Breast epithelium (tissue), 4 donors: ENCODE measurements around the gene KLC3. TPM values are rescaled to one million over a fixed set of nuclear protein-coding genes. Genes with fewer than 3 reads are reported as not detected.

ENCODE experiments used
- DNase-seq, 2 donors: peaks; one replicate each; pipeline ENCODE4 v3.0.0-alpha.2; 2019; ENCODE audit warnings: low spot score in 2 of 2
- H3K27ac ChIP-seq, 2 donors: fragments of 200-600 bp; sonication (generic) in 1 of 2; one replicate each; pipeline ENCODE4 v1.5.1; 2016 to 2019; ENCODE audit warnings: mild to moderate bottlenecking in 1 of 2
- H3K27me3 ChIP-seq, 2 donors: fragments of 200-600 bp; sonication (generic) in 1 of 2; one replicate each; pipeline versions ENCODE4 v1.5.1 to v1.6.0; 2017 to 2019; ENCODE audit warnings: control low read depth in 1 of 2, mild to moderate bottlenecking in 1 of 2
- H3K36me3 ChIP-seq: fragments of 200-600 bp; one replicate; pipeline ENCODE4 v1.5.1; 2019
- H3K4me1 ChIP-seq, 2 donors: fragments of 200-600 bp; sonication (generic); one replicate each; pipeline ENCODE4 v1.5.1; 2016 to 2019; ENCODE audit warnings: control low read depth in 1 of 2
- H3K4me3 ChIP-seq, 3 donors: fragments of 200-600 bp; sonication (generic); 1 replicate in 2 of 3; 2 replicates in 1 of 3; pipeline ENCODE4 v1.5.1; 2016 to 2019; ENCODE audit warnings: mild to moderate bottlenecking in 3 of 3, moderate library complexity in 2 of 3
- H3K9me3 ChIP-seq, 2 donors: fragments of 200-600 bp; sonication (generic) in 1 of 2; one replicate each; pipeline ENCODE4 v1.5.1; 2016 to 2019; ENCODE audit warnings: control low read depth in 1 of 2
- POLR2A ChIP-seq: fragments of 450-650 bp; IDR thresholded peaks from one replicate; pipeline ENCODE4 v1.6.1; 2016; ENCODE audit warnings: antibody characterized with exemption, mild to moderate bottlenecking, moderate library complexity
- POLR2AphosphoS5 ChIP-seq, 3 donors: sonication (generic); formaldehyde crosslinking; IDR thresholded peaks; one replicate each; pipeline ENCODE4 v1.6.1; 2017; ENCODE audit warnings: antibody characterized with exemption in 3 of 3
- intact Hi-C: fragments of 100-400 bp; cut with DNase I; formaldehyde crosslinking; loops from one replicate; pipeline ENCODE4 v1.15.1; 2023; ENCODE audit warnings: low total_unique reads
- total RNA-seq, 3 donors: library from RNA; depleted of rRNA; stranded (reverse); fragments of >200 nt; gene quantifications; one replicate each; pipeline ENCODE4 v1.1.0, GENCODE V29; 2016
- TF ChIP-seq, protein P1 (sequence below), 3 donors: fragments of 450-650 bp; IDR thresholded peaks; one replicate each; pipeline ENCODE4 v1.5.1; 2016 to 2017; ENCODE audit warnings: antibody characterized with exemption in 3 of 3, mild to moderate bottlenecking in 3 of 3, moderate library complexity in 3 of 3

The KLC3 gene
- total RNA-seq, 3 donors from 2014 or later = 5.6 to 13.5 TPM; not detected in 1

- TF ChIP-seq POLR2A (no peak), POLR2AphosphoS5 (IDR thresholded peaks at IDR 0.05) (no peak)
- TF ChIP-seq, protein P1, sequence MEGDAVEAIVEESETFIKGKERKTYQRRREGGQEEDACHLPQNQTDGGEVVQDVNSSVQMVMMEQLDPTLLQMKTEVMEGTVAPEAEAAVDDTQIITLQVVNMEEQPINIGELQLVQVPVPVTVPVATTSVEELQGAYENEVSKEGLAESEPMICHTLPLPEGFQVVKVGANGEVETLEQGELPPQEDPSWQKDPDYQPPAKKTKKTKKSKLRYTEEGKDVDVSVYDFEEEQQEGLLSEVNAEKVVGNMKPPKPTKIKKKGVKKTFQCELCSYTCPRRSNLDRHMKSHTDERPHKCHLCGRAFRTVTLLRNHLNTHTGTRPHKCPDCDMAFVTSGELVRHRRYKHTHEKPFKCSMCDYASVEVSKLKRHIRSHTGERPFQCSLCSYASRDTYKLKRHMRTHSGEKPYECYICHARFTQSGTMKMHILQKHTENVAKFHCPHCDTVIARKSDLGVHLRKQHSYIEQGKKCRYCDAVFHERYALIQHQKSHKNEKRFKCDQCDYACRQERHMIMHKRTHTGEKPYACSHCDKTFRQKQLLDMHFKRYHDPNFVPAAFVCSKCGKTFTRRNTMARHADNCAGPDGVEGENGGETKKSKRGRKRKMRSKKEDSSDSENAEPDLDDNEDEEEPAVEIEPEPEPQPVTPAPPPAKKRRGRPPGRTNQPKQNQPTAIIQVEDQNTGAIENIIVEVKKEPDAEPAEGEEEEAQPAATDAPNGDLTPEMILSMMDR (IDR thresholded peaks at IDR 0.05) = no peak
- H3K36me3 ChIP-seq = no peaks in the 10 kb centered on the region
- H3K4me3 ChIP-seq = no peak overlapping the region
- H3K4me1 ChIP-seq = no peaks in the 10 kb centered on the region
- DNase-seq = no peak
- no peaks in the 10 kb centered on the region for H3K9me3 ChIP-seq
- H3K27me3 ChIP-seq = no peaks in the 10 kb centered on the region
- intact Hi-C loops = no loop called here
- no peak overlapping the region for H3K27ac ChIP-seq
These were observed 12.6 kb downstream of the KLC3 start for GRCh38 chr19:45352914-45353796.

- no peak for TF ChIP-seq POLR2AphosphoS5 (IDR thresholded peaks at IDR 0.05)
- TF ChIP-seq, protein P1 (IDR thresholded peaks at IDR 0.05) = no peak
- no peak for TF ChIP-seq POLR2A
- Histone ChIP-seq H3K9me3 (no peaks in the 10 kb centered on the region), H3K4me3 (no peak overlapping the region), H3K4me1 (no peaks in the 10 kb centered on the region), H3K27me3 (no peaks in the 10 kb centered on the region), H3K27ac (no peak overlapping the region), H3K36me3 (no peaks in the 10 kb centered on the region)
- intact Hi-C loops = no loop called here
- DNase-seq = no peak
These were observed 13.8 kb downstream of the KLC3 start for GRCh38 chr19:45354241-45354842.

- TF ChIP-seq, protein P1 (IDR thresholded peaks at IDR 0.05) = no peak
- TF ChIP-seq POLR2AphosphoS5 (IDR thresholded peaks at IDR 0.05) (no peak), POLR2A (no peak)
- Histone ChIP-seq H3K4me3 (no peak overlapping the region), H3K36me3 (no peaks in the 10 kb centered on the region), H3K9me3 (no peaks in the 10 kb centered on the region), H3K4me1 (no peaks in the 10 kb centered on the region), H3K27ac (no peak overlapping the region), H3K27me3 (no peaks in the 10 kb centered on the region)
- DNase-seq = no peak
- intact Hi-C loops = no loop called here
These were observed 14.9 kb downstream of the KLC3 start for GRCh38 chr19:45355402-45355801.

DNA sequence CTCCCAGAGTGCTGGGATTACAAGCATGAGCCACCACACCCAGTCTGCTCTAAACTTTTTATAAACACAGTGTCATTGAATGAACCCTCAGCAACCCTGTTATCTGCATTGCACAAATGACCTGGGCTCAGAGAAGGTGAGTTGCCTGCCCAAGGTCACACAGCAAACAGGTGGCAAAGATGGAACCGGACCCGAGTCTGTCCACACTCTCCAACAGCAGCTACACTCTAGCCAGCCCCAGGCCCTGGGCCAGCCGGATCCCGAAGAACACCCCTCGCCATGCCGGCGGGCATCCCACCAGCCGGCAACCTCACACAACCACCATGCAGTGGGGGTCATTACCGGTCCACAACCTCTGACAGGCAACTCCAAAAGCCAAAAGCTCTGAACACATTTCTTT lies 15.4 kb downstream of the KLC3 start:
- no peaks in the 10 kb centered on the region for H3K36me3 ChIP-seq
- H3K4me3 ChIP-seq = no peak overlapping the region
- TF ChIP-seq POLR2A (no peak), POLR2AphosphoS5 (IDR thresholded peaks at IDR 0.05) (no peak)
- TF ChIP-seq, protein P1 (IDR thresholded peaks at IDR 0.05) = no peak
- no peak for DNase-seq
- no peaks in the 10 kb centered on the region for H3K27me3 ChIP-seq
- H3K27ac ChIP-seq = no peak overlapping the region
- intact Hi-C loops = no loop called here
- no peaks in the 10 kb centered on the region for H3K4me1 ChIP-seq
- no peaks in the 10 kb centered on the region for H3K9me3 ChIP-seq

- DNase-seq = no peak
- Histone ChIP-seq H3K4me1 (no peaks in the 10 kb centered on the region), H3K27ac (no peak overlapping the region), H3K36me3 (no peaks in the 10 kb centered on the region), H3K27me3 (no peaks in the 10 kb centered on the region), H3K4me3 (no peak overlapping the region), H3K9me3 (no peaks in the 10 kb centered on the region)
- intact Hi-C loops = no loop called here
- TF ChIP-seq POLR2AphosphoS5 (IDR thresholded peaks at IDR 0.05) = no peak
- TF ChIP-seq, protein P1 (IDR thresholded peaks at IDR 0.05) = no peak
- TF ChIP-seq POLR2A = no peak
These were observed 16.4 kb downstream of the KLC3 start for GRCh38 chr19:45356760-45357444.
